DMS 273 (cell line): ENCODE results near the gene LRRC1.
A peak's percentile ranks its signal among the peaks of the same experiment; 100 is the strongest.

Experiments
- DNase-seq: peaks from one replicate; lab custom pipeline; 2025; ENCODE audit not compliant: unreplicated experiment; lab: John Stamatoyannopoulos, UW

The LRRC1 gene

DNA sequence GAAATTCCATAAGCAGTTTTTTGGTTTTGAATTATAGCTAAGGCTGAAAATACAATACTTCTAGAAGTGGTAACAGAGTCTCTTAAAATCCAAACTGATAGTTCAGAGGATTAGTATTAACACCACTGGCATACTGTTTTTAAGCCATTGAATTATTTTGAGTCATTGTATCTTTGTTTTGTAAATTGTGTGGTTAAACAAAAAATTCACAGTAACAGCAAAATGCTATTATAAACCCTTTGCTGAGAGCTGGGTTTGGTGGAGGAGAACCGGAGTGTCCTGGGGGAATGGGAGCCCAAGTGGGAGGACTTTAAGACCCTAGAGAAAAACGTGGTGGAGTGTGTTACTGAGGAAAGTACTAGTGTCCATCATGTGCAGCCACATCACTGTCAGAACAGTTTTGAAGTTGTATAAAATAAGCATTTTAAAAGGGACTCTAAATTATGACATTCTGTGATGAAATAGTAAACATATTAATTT lies 125.1 kb downstream of the LRRC1 start:
- no peak for DNase-seq

DNA sequence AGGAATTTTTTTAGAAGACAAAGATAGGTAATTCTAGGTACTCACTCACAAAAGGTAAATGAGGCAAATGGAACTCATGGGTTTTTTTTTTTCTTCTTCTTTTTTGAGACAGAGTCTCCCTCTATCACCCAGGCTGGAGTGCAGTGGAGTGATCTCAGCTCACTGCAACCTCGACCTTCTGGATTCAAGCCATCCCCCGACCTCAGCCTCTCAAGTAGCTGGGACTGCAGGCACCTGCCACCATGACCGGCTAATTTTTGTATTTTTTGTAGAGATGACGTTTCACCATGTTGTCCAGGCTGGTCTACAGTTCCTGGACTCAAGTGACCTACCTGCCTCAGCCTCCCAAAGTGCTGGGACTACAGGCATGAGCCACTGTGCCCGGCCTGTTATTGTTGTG lies 126.1 kb downstream of the LRRC1 start:
- no peak for DNase-seq

DNA sequence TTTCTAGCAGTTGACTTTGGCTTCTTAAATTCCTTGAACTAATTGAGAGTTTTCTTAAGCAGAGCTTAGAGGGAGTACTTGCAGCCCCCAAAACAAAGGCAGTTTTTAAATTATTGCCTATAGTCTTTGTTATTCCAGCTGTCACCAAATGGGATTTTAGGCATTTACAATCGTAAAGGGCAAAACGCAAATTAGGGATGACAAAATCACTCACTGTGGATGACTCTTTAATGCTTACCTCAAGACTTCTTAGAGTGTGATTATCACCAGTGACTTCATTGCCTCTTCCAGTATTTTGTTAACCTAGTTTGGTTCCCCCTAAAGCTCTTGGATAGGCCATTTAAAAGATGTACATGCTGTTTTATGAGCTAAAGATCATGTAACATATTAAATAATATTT lies 126.8 kb downstream of the LRRC1 start:
- no peak for DNase-seq

DNA sequence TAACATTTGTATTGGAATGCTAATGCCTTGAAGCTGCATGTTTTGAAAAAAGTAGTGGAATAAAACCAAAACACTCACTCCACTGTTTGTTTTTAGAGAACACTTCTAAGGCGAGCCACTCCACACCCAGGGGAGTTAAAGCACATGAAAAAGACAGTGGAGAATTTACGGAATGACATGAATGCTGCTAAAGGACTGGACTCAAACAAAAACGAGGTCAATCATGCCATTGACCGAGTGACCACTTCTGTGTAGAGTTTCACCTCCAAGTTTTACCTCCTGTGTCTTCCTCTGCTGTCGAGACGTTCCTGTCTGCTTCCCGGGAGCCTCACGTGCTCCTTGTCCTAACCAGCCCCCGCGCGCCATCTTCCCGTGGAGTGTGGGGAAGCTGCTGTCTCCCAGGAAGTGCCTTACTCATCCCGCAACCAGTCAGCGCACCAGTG lies 127.8 kb downstream of the LRRC1 start:
- no peak for DNase-seq

DNA sequence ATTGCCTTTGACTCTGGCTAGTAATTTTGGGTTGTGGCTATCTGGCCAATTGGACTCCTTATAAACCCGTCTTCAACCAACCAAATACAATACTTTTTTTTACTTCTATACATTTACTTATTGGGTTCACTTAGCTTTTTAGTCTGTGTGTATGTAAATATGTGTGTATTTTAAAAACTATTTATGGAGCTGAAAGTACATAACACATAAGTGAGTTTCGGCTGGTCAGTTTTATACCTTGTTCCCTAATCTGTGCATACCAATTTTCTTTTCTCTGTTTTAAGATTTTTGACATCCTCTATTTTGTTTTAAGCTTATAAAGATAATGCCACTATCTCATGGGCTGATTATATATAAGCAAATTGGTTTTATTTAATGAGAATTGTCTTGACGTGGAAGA lies 129.5 kb downstream of the LRRC1 start:
- no peak for DNase-seq

DNA sequence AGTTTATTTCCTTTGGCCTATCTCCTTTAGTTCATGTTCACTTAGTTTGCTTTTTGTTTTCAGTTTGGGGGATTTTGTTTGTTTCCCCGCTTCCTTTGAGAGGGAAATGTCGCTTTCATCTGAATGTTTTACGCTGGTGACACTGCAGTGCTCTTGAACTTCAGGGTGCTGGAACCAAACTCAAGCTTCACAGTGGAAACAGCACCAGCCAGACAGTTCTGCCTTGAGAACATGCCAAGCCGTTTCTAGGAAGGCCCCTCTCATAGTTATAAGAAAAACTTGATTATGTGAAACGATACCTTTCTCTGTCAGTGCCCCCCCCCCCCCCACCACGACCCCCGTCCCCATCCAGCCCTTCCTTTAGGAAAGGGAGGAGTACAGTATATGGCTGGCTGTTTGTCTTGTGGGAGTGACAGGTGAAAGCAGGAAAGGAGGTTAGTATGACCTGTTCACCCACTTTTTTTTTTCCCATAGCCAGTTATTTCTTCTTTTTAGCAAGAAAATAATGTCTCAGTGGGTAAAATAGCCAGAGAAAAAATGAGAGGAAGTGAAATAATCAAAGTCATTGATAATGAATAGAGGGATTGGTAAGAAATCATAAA lies 130.1 kb downstream of the LRRC1 start:
- no peak for DNase-seq

DNA sequence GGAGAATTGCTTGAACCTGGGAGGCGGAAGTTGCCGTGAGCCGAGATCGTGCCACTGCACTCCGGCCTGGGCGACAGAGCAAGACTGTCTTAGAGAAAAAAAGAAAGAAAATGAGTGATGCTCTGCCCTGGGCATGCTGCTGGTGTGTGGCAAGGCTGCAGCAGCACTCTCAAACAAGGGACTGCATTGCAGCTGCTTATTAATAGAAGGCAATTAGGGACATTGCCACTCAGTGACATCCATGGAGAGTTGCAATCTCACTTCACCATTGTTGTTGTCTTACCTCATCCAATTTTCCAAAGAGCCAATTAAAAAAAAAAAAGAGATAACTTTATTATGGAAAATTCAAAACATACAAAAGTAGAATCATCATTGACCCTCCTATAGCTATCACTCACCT lies 131.1 kb downstream of the LRRC1 start:
- no peak for DNase-seq

DNA sequence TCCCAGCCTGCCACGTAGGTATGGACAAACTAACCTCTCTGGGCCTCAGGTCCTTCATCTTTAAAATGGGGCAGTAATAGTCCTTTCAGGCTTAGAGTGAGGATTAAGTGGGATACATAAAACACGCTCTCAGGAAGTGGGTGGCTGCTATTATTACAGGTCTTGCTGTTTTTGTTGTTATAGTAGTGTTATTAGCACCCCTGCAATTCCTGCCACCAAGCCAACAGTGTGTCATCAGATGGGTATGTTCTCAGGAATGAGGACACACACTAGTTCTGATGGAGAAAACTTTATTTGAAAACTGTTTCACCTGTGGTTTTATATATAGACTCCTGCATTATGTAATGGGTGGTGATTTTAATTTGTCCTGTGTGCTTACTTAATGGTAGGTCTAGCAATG lies 131.7 kb downstream of the LRRC1 start:
- DNase-seq: peak; percentile 17

DNA sequence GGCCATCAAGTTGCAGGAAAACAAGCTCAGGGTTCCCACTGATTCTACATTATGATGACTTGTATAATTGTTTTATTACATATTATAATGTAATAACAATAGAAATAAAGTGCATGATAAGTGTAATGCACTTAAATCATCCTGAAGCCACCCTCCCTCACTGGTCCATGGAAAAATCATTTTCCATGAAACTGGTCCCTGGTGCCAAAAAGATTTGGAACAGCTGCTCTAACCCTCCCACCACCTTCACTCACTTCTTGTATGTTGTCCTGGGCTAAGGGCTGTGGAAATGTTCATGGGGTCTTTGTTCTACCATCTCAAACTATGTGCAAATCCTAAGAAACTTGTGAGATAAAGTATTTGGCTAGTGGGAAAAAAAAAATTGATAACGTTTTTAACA lies 133.8 kb downstream of the LRRC1 start:
- peak; percentile 31 for DNase-seq

DNA sequence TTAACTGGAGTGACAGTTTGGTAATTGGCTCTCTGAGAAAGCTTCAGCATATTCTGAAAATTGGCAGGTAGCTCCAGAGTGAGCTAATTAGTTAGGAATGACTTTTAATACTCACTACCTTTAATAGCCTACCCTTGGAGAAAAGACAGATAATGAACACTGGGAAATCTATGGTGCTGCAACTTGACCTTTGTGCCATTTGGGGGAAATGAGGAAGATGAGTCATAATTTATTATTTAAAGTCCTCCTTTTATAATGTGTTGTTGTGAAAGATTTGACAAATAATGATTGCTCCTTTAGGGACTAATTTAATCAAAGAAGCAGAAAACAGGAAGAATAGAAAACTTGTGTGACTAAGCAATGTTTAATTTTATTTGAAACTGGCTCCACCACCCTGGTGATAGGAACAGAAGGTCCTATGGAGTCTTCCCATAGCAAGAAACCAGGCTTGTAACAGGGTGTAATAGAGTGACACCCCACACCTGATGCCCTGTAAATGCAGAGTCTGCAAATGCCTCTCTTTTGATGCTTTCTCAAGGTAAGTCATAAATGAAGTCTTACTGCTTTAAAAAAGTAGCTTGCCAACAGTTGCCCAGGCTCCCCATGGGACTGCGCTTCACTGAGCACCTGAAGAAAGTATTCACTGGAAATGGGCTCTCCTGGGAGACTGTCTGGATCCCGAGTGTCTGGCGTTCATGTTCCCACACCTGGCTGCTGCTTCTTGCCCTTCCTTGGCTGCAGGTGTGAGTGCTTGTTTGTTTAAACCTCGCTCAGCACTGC lies 134.4 kb downstream of the LRRC1 start:
- DNase-seq: peak; percentile 31

DNA sequence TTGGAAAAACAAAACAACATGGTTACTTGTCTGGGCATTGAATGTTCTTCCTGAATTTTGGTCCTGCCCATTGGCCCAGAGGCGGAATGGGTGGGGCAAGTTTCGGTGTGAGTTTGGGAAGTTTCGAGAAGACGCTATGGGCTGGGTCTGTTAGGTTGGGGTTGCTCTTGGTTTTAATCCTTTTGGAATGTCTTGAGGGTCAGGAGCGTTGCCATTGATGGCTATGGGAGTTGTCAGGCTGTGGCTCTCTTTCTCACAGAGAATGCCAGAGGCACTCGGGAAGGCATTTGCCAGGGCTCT lies 135.0 kb downstream of the LRRC1 start:
- no peak for DNase-seq

DNA sequence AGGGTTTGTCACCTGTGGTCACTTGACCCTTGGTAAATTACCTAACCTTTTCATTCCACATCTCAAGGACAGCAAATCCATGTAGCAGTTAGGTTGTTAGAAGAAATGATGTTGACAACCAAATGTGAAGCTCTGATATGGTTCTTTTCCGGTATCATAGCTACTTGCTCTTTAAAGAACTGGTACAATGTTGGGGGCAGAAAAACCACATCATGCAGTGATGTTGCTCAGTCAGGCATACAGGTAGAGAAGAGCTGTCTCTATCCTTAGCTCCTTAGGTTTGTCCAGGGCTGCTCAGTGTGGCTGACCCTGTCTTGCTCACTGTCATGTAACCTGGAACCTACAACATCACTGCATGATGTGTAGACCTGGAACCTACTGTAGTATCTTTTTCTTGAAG lies 135.5 kb downstream of the LRRC1 start:
- no peak for DNase-seq

DNA sequence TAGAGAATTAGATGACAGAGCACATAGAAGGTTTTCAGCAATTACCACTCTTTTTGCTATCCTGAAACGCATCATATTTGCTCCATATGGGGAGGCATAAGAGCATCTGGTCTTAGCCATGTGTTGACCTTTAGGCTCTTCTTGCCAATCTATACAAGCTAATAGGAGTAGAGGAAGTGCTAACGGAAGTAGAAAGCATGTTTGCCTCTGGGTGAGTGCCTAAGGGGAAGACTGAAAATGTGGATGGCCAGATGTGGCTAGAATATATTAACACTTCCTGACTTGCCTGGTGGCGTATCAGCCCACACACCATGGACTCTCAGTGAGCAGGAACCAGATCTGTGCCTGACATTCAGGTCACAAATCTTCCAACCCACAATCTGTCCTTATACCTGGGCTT lies 136.3 kb downstream of the LRRC1 start:
- DNase-seq: peak; percentile 55

DNA sequence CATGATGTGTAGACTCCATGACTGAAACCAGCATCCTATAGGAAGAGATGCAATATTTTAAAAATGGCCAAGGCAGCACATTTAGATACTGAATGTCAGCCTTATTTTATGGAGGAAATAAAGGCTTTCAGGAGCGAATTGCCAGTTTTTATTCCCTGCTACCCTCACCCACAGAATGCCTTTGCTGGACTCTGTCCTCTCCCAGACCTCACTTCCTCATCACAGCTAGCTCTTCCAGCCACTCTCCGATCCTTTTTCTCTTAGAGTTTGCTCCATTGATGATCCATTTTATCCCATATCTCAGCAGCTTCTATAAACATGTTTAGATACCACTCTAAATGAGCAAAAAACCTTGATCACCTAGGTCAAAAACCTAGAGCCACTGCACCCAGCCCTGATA lies 137.7 kb downstream of the LRRC1 start:
- DNase-seq: no peak

DNA sequence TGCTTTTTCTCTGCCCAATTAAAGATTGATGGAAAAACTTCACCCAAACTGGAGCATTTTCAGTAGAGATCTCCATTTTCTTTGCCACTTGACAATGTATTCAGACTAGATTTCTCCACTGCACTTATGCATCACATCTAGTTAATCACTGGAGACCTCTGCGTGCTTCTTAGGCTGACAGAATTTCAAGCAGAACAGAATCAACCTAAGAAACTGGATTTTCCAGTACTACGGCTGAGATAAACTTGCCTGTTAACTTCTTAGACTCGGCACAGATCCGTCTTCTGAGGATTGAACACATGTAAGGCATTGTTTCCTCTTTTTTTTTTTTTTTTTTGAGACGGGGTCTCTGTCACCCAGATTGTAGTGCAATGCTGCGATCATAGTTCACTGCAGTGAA lies 139.2 kb downstream of the LRRC1 start:
- no peak for DNase-seq

DNA sequence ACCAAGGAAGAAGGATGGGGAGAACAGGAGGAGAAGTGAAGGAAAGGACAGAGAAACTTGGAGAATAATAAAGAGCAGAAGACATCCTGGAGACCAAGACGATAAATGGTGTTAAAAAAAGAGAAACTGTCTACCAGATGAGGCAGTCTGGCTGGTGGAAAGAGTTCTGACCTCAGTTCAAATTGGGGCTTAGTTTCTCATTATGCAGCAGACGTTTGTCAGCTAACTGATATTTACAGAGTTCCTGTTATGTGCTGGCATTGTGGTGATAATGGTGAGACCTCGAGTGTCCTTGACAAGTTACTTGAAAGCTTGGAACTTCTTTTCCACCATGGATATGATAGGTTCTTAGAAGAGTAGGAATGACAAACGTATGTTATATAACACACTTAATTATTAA lies 142.7 kb downstream of the LRRC1 start:
- no peak for DNase-seq

DNA sequence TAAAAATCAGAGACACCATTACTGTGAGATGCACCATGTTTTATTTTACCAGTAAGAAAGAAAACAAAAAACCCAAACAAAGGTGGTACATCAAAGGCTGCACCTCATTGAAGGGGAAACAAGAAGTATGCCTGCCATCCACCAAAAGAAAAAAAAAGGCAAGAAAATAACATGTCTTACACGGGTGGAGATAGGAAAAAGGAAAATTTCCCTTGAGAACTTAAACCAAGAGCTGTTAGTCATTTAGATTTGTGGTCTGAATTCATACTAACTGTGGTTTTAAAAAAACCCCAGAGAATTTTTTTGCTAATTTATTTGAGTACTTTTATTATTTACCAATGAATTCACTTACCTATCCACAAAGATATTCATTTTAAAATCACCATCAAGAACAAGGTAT lies 144.0 kb downstream of the LRRC1 start:
- DNase-seq: no peak

DNA sequence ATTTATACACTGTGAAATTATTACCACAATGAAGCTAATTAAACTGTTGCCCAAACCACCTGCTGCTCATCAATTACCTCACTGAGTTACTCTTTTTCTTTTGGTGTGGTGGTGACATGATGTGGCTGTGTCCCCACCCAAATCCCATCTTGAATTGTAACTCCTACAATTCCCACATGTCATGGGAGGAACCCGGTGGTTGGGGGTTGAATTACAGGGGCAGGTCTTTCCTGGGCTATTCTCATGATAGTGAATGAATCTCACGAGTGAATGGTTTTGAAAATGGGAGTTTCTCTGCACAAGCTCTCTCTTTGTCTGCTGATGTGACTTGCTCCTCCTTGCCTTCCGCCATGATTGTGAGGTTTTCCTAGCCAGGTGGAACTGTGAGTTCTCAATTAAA lies 145.0 kb downstream of the LRRC1 start:
- DNase-seq: peak; percentile 23

DNA sequence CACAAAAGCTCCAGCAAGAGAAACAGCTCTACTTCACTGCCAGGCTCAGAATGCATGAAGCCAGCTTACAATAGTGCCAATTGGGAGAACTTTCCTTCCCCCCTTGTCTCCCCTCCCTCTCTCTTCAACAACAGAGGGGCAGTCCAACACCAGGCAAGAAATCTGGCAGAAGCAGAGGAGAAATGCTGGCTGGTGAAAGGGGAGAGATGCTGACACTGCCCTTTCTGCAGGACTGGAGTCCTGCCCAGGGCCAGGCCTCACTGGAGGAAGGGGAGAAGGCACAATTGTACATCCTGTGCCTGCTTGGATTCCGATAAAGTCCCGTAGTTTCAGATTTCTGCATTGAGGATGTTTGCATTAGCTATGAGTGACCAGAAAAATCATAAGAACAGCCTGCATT lies 148.6 kb downstream of the LRRC1 start:
- no peak for DNase-seq

DNA sequence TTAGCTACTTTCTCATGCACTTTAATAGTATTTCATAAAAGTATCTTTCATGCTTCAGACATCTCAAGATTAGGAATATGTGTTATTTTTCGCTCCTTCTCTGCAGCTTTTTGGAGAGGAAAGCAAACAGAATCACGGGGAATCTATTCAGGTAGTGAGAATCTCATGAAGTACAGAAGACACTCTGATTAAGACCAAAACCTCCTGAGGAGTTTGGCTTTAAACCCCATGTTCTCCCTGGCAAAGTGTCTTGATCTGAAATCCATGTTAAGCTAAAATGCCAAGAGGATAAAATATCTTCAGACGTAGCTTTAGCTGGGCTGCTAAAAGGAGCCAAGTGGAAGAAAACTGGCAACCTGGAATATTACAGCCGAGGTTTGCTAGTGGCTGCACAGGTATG lies 149.3 kb downstream of the LRRC1 start:
- no peak for DNase-seq

DNA sequence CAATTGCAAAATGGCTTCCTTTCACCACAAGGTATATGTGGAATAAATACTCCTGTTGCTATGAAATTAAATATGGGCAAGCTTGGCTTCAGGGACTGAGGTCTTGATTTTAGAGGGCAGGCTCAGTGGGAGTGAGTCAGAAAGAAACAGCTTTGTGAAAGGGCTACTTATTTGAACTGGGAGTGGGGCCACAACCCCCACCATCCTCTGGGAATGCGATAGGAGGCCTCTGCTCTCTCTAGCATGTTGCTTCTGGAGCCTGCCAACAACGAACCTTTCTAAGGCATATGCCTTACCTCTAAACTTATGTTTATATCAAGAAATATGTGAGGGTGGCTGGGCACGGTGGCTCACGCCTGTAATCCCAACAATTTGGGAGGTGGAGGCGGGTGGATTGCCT lies 149.7 kb downstream of the LRRC1 start:
- no peak for DNase-seq

DNA sequence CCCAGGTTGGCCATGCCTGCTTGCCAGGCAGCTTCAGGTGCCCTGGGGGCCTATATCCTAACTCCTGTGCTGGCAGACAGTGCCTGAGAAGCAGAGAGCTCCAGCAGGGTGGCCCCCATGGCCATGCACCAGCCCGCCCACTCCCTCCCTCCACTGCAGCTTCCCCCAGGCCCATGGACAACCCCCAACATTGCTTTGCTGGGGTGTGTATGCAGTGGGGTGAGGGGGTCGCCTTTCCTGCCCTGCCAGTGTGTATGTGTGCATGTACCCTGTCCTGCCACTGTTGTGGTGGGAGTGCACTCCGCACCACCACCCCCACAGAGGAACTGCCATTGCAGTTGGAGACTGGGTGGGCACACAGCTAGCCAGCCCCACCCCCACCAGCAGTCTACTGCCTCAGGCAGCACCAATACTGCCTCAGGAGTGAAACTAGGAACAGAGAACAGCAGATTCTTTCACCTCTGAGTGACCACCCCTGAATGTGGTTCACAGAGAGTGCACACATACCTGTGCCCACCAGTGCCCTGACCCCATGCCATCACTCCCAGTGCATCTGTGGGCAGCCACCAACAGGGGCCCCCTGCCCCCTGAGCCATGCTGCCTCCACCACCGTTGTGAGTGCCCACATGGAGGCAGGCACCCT lies 151.1 kb downstream of the LRRC1 start:
- DNase-seq: no peak

DNA sequence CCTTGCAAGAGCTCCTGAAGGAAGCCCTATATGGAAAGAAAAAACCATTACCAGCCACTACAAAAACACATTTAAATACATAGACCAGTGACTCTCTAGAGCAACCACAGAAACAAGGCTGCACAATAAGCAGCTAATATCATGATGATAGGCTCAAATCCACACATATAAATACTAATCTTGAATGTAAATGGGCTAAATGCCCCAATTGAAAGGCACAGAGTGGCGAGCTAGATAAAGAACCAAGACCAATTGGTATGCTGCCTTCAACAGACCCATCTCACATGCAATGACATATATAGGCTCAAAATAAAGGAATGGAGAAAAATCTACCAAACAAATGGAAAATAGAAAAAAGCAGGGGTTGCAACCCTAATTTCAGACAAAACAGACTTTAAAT lies 153.0 kb downstream of the LRRC1 start:
- DNase-seq: no peak
